Stimulated activated naive CD4-positive, alpha-beta T cell treated with Interleukin-2 at 50 U/mL for 16 hours (primary cell): ENCODE data around the gene APLNR.

Source experiments
- DNase-seq: peaks from one replicate; lab custom pipeline; 2025; lab: John Stamatoyannopoulos, UW

APLNR gene

GRCh38 chr11:57251491-57252104 lies 14.5 kb upstream of the APLNR start:
- no peak for DNase-seq

DNA sequence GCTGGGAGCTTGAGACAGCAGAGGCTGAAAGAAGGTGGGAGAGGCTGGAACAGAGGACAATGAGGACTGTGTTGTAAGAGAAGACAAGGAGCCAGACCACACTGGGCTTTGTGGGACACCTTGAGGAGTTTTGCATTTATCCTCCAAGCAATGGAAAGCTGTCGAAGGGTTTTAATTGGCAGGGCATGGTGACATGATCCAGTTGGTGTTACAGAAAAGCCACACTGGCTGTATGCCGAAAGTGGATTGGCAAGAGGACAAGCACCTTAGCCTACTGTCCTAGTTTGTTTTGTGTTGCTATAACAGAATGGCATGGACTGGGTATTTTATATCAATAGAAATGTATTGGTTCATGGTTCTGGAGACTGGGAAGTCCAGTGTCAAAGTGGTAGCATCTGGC lies 14.0 kb upstream of the APLNR start:
- DNase-seq = no peak

- peak; percentile 9 for DNase-seq
These were observed 12.6 kb upstream of the APLNR start for GRCh38 chr11:57249384-57250319.

GRCh38 chr11:57248780-57249383 lies 11.8 kb upstream of the APLNR start:
- DNase-seq = no peak

GRCh38 chr11:57244911-57245310 lies 7.9 kb upstream of the APLNR start:
- no peak for DNase-seq

GRCh38 chr11:57241353-57241972 lies 4.4 kb upstream of the APLNR start:
- no peak for DNase-seq

GRCh38 chr11:57240757-57241156 lies 3.7 kb upstream of the APLNR start:
- no peak for DNase-seq

- DNase-seq = no peak
These were observed 3.0 kb upstream of the APLNR start for GRCh38 chr11:57240007-57240406.

DNA sequence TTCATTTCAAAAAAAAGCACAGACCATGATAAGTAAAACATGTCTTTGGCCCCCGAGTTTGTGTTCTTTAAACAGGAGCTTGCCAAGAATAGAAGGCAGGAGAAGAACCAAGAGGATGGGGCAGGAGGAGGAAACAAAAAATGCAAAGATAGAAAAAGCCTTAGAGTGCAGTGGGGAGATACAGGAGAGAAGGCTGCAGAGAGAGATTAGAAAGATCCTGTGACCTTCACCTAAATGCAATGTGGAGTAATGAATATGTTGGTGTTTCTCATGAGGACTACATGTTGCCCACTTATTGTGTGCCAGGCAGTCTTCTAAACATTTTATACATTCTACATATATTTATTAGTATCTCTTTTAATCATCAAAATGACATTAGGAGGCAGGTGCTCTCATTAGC lies 2.3 kb upstream of the APLNR start:
- no peak for DNase-seq

GRCh38 chr11:57235761-57236703 lies 1.0 kb downstream of the APLNR start:
- no peak for DNase-seq

DNA sequence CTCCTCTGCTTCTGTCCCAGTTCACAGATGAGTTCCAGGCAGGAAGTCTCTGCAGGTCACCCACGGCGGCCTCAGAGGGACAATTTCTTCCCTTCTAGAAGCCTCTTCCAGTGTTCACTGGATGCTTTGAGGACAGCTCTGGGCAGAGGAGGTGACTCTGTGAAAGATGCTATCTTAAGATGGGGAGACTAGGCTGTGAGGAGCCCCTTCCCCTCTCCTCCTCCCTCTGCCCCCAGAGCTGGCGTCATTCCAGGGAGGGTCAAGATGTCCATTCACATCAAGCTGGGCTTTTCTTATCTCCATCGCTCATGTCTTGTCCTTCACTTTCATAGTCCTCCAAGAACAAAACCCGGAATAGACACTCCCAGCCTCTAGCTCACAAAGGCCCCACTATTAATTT lies 3.3 kb downstream of the APLNR start:
- DNase-seq = no peak

DNA sequence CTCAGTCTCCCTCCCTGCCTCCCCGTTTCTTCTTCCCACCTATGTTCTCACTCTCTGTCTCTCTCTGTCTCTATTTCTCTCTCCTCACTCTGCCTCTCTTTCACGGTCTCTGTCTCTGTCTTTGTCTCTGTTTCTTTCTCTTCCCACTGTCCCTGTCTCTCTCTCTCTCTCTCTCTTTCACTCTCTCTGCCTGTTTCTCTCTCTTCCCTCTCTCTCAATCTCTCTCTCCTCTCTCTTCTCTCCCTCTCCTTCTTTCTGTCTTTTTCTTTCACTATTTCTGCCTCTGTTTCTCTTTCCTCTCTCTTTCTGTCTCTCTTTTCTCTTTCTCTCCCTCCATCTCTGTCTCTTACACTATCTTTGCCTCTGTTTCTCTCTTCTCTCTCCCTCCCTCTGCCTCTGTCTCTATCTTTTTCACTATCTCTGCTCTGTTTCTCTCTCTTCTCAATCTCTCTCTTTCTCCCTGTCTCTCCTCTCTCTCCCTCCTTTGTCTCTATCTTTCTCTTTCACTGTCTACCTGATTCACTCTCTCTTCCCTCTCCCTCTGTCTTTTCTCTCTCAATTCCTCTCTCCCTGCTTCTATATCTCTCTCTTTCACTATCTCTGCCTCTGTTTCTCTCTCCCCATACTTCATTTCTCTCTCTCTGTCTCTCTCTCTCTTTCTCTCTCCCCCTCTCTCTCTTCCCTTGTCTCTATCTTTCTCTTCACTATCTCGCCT lies 5.4 kb downstream of the APLNR start:
- DNase-seq = no peak

DNA sequence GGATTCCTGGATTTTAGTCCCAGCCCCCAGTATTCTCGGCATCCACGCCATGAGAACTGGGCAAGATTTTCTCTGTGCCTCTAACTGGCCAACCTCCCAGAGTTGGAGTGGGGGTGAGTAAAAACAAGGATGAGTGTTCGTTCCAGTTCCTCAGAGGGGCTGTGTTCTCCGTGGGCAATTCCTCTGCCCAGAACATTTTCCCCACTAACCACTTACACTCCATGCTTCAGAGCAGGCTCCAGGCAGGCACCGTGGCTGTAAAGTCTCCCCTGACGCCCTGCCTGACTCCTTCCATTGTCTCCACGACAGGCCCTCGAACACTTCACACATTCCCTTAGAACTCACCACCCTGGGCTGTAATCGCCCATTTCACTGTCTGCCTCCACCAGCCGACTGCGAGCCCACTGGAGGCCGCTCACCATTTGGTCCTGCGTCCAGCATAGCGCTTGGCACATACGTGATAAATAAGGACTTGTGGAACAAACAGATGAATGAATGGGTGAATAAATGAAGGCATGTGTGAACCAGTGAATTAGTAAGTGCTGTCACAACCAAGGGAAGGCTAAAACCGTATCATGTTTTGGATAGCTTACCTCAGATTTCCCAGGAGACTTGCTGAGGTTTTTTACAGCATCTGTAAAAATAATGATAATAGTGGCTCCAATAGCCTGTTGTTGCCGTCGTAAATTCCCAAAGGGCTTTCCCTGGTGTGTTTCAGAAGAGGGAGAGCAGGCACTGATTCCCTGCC lies 6.1 kb downstream of the APLNR start:
- DNase-seq = no peak

DNA sequence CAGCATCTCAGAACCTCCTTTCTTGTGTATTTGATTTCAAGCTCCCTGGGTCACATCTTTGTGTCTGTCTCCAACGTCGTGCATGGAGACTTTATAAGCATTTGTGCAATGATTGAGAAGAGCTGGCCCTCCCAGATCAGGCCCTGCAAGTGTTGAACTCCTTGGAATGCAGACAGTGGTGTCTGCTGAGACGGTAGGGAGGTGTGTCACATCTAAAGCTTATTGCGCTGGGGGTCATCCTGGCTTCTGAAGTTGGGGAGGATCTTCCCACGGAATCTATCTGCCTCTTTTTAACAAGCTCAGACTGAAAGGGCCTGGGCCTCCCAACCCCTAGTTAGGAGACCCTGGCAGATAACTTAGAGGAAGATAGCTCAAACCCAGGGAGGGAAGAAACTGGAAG lies 6.7 kb downstream of the APLNR start:
- no peak for DNase-seq

GRCh38 chr11:57228600-57228999 lies 8.4 kb downstream of the APLNR start:
- DNase-seq = no peak

DNA sequence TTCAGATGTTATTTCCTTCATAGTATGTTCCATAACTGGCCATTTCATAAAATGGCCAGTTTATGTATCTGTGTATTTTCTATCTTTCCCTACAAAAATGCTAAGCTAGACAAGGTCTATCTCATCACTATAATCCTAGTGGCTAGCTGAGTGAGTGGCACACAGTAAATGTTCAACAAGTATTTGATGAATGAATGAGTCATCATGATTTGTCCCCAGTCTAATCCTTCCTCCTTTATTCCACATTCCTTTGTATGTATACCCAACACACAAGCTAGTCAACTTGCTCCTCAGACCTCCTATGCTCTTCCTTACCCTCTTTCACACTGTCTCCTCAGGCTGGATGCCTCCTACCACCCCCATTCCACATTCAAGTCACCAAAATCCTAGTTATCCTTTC lies 12.5 kb downstream of the APLNR start:
- no peak for DNase-seq

- no peak for DNase-seq
These were observed 12.9 kb downstream of the APLNR start for GRCh38 chr11:57224128-57224527.

GRCh38 chr11:57223601-57224000 lies 13.4 kb downstream of the APLNR start:
- no peak for DNase-seq

DNA sequence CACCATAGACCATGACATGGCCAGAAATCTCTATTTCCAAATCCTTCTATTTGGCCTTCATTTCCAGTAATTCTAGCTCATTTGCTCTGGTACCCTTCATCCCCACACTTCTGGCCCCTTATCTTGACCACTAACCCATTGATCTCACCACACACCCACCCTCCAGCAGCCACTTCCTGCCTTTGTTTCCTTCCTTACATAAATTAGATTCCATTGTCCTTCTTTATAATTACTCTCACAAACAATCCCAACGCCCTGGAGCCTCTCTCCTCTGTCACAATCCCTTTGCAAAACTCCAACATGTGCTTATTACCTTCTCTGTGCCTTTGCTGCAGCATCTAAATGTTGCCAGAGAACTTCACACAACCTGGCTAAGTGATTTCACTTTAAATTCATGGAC lies 14.8 kb downstream of the APLNR start:
- no peak for DNase-seq

DNA sequence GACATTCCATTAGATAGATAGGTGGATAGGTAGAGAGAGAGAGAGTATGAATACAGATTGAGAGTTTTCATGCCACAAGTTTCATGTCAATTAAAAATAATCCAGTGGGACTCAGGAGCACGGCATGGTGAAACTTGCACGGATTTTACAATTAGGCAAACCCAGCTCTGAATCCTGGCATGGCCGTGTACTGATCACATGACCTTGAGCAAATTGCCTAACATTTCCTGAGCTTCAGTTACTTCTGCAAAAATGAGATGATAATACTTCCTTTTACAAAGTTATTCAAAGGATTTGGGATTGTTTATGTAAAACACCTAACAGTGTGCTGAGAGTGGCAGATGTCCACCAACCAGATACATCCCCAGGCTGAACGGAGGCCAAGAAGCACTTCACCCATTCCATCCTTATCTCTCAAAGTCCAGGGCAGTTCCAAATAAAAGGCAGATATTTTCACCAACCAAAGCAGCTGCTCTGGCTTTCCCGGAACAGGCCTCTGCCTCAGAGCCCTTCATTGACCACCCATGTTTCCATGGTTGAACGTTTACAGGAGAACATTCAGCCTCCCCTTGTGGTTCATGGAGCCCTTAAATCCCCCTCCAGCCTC lies 17.9 kb downstream of the APLNR start:
- DNase-seq = no peak
